ENCODE measurements around the gene AGRN. TPM values are rescaled to one million over a fixed set of nuclear protein-coding genes. Genes with fewer than 3 reads are reported as not detected.
"Not testable (repeated sequence)": the region's sequence is repeated elsewhere in the genome, so short reads cannot be mapped to it uniquely, and the experiment has no call there.

AGRN gene
- total RNA-seq, 1 donor from 2014 or later, result 35.8 TPM

DNA sequence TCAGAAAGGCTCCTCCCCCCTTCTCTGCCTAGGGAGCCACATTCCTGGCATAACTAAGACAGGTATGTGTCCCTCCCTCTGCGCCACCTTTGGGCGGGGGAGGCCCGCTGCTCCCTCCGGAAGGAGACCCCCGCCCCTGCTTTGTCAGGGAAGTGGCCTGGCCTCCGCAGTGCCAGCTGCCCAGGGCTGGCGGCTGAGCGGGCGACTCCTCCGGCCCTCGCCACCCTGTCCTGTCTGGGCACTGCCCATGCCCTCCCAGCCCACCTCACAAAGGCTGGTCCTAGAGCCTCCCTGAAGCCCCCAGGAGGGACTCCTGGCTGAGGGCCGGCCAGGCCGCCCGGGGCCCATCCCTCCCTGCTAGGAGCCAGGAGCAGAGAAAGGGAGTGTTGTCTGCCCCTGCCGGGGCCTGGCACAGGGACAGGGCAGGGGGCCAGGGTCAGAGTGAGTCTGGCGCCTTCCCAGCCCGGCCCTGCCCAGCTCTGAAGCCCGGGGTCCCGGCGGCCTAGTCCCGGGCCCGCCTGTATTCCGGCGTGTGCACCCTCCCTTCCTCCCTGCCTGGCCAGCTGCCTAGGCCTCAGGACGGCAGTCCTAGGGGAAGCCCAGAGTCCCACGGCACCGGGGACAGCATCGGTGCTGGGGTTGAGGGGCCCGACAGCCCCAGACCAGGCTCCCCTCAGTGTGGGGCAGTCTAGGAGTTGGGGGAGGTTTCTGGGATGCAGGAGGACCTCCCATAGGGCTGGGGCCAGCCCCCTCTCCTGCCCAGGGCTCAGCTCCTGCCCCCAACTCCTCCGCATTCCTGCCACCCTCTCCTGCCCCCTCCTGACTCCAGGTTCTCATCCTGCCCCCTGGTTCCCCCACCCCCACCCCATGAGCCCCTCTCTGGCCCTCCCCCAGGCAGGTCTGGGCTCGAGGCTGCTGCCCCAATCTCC, 5.1 kb downstream of the AGRN start:
- intact Hi-C loops (cut with micrococcal nuclease), result no loop called here
- Mint-ChIP-seq H3K4me1 (peaks cover 7% of the 10 kb centered on the region), H3K27me3 (peaks cover 7% of the 10 kb centered on the region), H3K36me3 (ENCODE audit: low read depth) (no peaks in the 10 kb centered on the region), H3K4me3 (no peak overlapping the region), H3K9me3 (no peaks in the 10 kb centered on the region), H3K27ac (no peak overlapping the region)
- DNase-seq, result no peak

GRCh38 chr1:1025730-1026129, 5.8 kb downstream of the AGRN start:
- DNase-seq, result no peak
- Mint-ChIP-seq H3K27ac (no peak overlapping the region), H3K27me3 (peaks cover 7% of the 10 kb centered on the region), H3K9me3 (no peaks in the 10 kb centered on the region), H3K36me3 (ENCODE audit: low read depth) (no peaks in the 10 kb centered on the region), H3K4me1 (peaks cover 7% of the 10 kb centered on the region), H3K4me3 (no peak overlapping the region)
- intact Hi-C loops (cut with micrococcal nuclease), result no loop called here

DNA sequence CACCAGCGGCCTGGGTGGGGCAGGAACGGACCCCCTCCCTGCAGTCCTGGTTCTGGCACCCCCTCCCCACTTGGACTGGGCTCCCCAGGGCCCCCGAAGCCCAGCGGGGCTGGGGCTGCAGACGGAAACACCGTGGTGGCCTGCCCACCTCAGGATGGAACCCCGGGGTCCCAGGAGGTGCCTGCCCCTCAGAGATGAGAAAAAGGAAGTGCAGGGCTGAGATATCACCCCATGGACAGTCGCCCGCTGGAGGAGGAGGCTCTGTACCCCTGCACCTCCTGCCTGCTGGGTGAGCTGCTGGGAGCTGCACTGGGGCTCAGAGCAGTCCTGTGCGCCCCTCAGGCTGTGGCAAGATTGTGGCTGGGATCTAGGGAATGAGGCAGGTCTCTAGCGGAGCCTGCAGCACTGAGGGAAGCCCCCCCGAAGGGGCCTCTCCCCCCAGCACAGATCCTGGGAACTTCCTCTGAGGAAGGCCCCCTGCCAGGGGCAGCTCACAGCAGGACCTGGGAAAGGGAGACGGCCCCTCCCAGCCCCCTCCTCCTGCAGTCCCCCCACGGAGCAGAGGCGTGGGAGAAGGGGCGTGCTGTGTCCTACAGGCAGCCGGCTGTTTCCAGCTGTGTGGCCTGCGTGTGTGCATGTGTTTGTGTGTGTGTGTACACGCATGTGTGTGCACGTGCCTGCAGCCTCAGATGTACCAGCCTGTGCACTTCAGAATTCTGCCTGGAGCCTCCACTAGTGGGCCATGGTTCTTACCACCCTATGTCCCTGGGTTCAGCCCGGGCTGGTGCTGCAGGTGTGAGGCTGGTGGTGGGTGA, 6.9 kb downstream of the AGRN start:
- no peaks in the 10 kb centered on the region for H3K36me3 Mint-ChIP-seq (ENCODE audit: low read depth)
- peaks cover 7% of the 10 kb centered on the region for H3K27me3 Mint-ChIP-seq
- intact Hi-C loops (cut with micrococcal nuclease), result no loop called here
- H3K4me1 Mint-ChIP-seq, result peaks cover 7% of the 10 kb centered on the region
- no peak overlapping the region for H3K27ac Mint-ChIP-seq
- no peak overlapping the region for H3K4me3 Mint-ChIP-seq
- no peaks in the 10 kb centered on the region for H3K9me3 Mint-ChIP-seq
- no peak for DNase-seq

GRCh38 chr1:1027791-1028190, 7.9 kb downstream of the AGRN start:
- peaks cover 8% of the 10 kb centered on the region for H3K4me1 Mint-ChIP-seq
- intact Hi-C loops (cut with micrococcal nuclease), result no loop called here
- H3K9me3 Mint-ChIP-seq, result no peaks in the 10 kb centered on the region
- no peak for DNase-seq
- H3K27me3 Mint-ChIP-seq, result peaks cover 5% of the 10 kb centered on the region
- H3K4me3 Mint-ChIP-seq, result no peak overlapping the region
- H3K27ac Mint-ChIP-seq, result no peak overlapping the region
- no peaks in the 10 kb centered on the region for H3K36me3 Mint-ChIP-seq (ENCODE audit: low read depth)

DNA sequence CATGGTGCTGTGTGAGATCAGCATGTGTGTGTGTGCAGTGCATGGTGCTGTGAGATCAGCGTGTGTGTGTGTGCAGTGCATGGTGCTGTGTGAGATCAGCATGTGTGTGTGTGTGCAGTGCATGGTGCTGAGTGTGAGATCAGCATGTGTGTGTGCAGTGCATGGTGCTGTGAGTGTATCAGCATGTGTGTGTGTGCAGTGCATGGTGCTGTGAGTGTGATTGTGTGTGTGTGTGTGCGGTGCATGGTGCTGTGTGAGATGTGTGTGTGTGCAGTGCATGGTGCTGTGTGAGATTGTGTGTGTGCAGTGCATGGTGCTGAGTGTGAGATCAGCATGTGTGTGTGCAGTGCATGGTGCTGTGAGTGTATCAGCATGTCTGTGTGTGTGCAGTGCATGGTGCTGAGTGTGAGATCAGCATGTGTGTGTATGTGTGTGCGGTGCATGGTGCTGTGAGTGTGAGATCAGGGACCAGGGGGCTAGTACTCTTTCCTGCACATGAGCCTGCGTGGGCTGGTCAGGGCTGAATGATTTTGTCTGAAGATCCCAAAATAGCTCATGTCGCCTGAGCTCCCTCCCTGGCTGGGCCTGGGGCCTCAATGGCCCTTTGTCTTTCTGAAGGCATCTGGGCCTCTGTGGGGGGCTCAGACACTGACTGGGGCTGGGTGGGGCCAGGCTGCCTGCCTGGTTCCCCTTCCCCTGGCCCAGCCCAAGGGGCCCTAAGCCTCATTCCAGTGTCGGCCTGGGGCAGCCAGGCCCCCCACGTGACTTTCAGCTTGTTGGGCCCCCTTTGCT, 11.1 kb downstream of the AGRN start:
- H3K4me1 Mint-ChIP-seq; H3K9me3 Mint-ChIP-seq; DNase-seq; H3K4me3 Mint-ChIP-seq; H3K36me3 Mint-ChIP-seq (ENCODE audit: low read depth); H3K27me3 Mint-ChIP-seq; H3K27ac Mint-ChIP-seq: not testable (repeated sequence)
- intact Hi-C loops (cut with micrococcal nuclease), result loop anchor here (5.0 to 10.0 kb wide), 2 partner anchors 174 to 261 kb away; partner anchors contain the start of gene TNFRSF18

DNA sequence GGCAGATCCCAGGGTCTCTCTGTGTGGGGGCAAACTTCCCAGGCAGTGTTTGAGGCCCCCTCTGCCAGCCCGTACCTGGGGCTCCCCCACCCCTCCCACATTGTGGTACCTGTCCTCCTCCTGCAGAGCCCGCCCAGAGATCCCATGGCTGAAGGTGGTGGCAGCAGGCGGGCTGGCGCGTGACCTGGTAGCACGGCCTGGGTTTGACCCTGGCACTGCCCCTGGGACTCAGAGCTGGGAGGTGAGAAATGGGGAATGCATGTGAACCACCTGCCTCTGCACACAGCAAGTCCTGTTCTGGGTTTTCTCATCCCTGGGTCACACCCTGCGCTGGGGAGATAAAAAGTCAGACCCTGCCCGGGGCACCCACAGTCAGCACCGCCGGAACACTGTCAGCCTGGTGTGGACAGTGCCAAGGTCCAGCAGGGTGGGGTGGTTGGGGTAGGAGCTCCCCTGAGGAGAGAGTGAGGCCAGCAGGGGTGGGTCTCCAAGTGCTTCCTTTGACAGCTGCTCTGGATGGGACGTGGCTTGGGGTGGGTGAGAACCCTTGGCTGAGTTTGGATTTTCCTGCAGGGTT, 11.8 kb downstream of the AGRN start:
- no peak for DNase-seq
- Mint-ChIP-seq H3K9me3 (no peaks in the 10 kb centered on the region), H3K4me3 (peak overlapping the region; percentile 70), H3K36me3 (ENCODE audit: low read depth) (no peaks in the 10 kb centered on the region), H3K4me1 (peaks cover 5% of the 10 kb centered on the region), H3K27me3 (peaks cover 9% of the 10 kb centered on the region), H3K27ac (peak overlapping the region; percentile 65)
- intact Hi-C loops (cut with micrococcal nuclease), result loop anchor here (5.0 to 10.0 kb wide), 2 partner anchors 173 to 261 kb away; partner anchors contain the start of gene TNFRSF18

DNA sequence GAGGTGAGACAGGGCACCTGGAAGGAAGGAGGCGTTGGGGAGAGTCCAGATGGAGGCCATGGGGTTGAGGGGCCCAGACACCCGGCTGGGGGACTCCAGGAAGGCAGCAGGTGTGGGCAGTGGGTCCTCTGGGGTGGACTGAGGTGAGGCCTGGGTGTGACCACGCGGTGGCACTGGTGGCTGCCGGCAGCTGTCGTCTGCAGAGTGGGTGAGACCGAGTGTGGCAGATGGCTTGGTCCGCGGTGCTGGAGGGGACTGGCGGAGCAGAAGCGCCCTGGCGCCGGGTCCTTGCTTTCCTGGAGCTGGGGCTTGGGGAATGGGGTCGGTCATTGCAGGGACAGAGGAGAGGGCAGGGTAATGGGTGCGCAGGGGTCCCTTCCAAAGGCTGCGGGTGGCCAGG, 12.5 kb downstream of the AGRN start:
- H3K27me3 Mint-ChIP-seq, result peaks cover 9% of the 10 kb centered on the region
- DNase-seq, result peak; percentile 69
- H3K4me3 Mint-ChIP-seq, result peak overlapping the region; percentile 70
- peak overlapping the region; percentile 65 for H3K27ac Mint-ChIP-seq
- intact Hi-C loops (cut with micrococcal nuclease), result loop anchor here (5.0 to 10.0 kb wide), 2 partner anchors 172 to 260 kb away; partner anchors contain the start of gene TNFRSF18
- H3K36me3 Mint-ChIP-seq (ENCODE audit: low read depth), result no peaks in the 10 kb centered on the region
- no peaks in the 10 kb centered on the region for H3K9me3 Mint-ChIP-seq
- H3K4me1 Mint-ChIP-seq, result peaks cover 5% of the 10 kb centered on the region

- peak overlapping the region; percentile 51 for H3K4me3 Mint-ChIP-seq
- peaks cover 11% of the 10 kb centered on the region for H3K27me3 Mint-ChIP-seq
- intact Hi-C loops (cut with micrococcal nuclease), result loop anchor here (1.0 to 10.0 kb wide), 4 partner anchors 26 to 259 kb away; partner anchors contain the start of genes C1orf159 and TNFRSF18
These were observed 13.2 kb downstream of the AGRN start for GRCh38 chr1:1033009-1033587.

DNA sequence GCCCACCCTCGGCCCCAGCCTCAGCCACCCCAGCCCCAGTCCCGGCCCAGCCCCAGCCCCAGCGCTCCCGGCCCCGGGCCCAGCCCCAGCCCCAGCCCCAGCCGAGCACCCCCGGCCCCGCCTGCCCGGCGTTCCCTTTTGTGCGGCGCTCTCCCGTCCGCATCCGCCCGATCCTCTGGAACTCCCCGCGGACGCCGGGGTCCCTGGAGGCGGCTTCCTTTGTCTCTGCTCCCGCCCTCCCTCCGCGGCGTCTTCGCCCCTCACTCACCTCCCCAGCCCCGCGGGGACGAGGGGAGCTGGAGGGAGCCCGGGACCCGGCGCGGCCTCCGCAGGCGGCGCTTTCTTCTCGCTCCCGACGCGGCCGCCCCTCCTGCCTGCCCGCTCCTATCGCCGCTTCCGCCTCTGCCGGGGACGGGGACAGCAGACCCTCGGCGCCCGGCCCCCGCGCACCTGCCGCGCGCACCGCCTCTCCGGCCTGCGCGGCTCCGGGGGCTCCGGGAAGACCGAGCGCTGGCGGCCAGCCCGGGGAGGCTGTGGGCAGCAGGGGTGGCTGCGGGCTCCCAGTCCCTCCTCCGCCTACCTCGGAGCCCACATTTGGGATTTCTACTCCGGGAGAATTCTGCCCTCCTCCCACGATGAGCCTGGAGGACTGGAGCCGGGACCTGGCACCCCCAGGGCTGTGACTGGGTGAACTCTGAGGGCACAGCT, 14.0 kb downstream of the AGRN start:
- Mint-ChIP-seq H3K36me3 (ENCODE audit: low read depth) (no peaks in the 10 kb centered on the region), H3K4me3 (peak overlapping the region; percentile 66), H3K27me3 (peaks cover 17% of the 10 kb centered on the region), H3K27ac (peak overlapping the region; percentile 53), H3K4me1 (peaks cover 9% of the 10 kb centered on the region), H3K9me3 (no peaks in the 10 kb centered on the region)
- intact Hi-C loops (cut with micrococcal nuclease), result loop anchor here (1.0 to 10.0 kb wide), 4 partner anchors 25 to 258 kb away; partner anchors contain the start of genes C1orf159 and TNFRSF18
- DNase-seq, result peak; percentile 73

More at GRCh38 chr1:1033009-1033587, 13.2 kb downstream of the AGRN start:
- Mint-ChIP-seq H3K4me1 (peaks cover 5% of the 10 kb centered on the region), H3K36me3 (ENCODE audit: low read depth) (no peaks in the 10 kb centered on the region), H3K9me3 (no peaks in the 10 kb centered on the region), H3K27ac (no peak overlapping the region)
- peak; percentile 97 for DNase-seq

- DNase-seq, result peak; percentile 67
- H3K27ac Mint-ChIP-seq, result peak overlapping the region; percentile 53
- H3K4me1 Mint-ChIP-seq, result peaks cover 14% of the 10 kb centered on the region
- peaks cover 20% of the 10 kb centered on the region for H3K27me3 Mint-ChIP-seq
- intact Hi-C loops (cut with micrococcal nuclease), result loop anchor here (5.0 to 10.0 kb wide), 2 partner anchors 170 to 258 kb away; partner anchors contain the start of gene TNFRSF18
- no peaks in the 10 kb centered on the region for H3K36me3 Mint-ChIP-seq (ENCODE audit: low read depth)
- H3K4me3 Mint-ChIP-seq, result peak overlapping the region; percentile 66
- H3K9me3 Mint-ChIP-seq, result no peaks in the 10 kb centered on the region
These were observed 14.5 kb downstream of the AGRN start for GRCh38 chr1:1034439-1034781.

- DNase-seq, result no peak
- Mint-ChIP-seq H3K36me3 (ENCODE audit: low read depth) (no peaks in the 10 kb centered on the region), H3K9me3 (no peaks in the 10 kb centered on the region), H3K4me3 (no peak overlapping the region), H3K27me3 (peaks cover 24% of the 10 kb centered on the region), H3K27ac (no peak overlapping the region), H3K4me1 (peaks cover 19% of the 10 kb centered on the region)
- intact Hi-C loops (cut with micrococcal nuclease), result loop anchor here (10.0 kb wide), 1 partner anchor 169 kb away; the partner anchor contains the start of gene TNFRSF18
These were observed 15.5 kb downstream of the AGRN start for GRCh38 chr1:1035291-1035943.

Data from activated CD4-positive, alpha-beta T cell treated with anti-CD3 and anti-CD28 coated beads, Interleukin-2, amount 10 ng/mL, durations not matched to agents 24 days and 14 days (primary cell).